Keratinocyte (primary cell): ENCODE results near the gene TCP10L. TPM values are rescaled to one million over a fixed set of nuclear protein-coding genes. Genes with fewer than 3 reads are reported as not detected.

Experiments used
- DNase-seq: peaks from one replicate; pipeline ENCODE4 v3.0.0-alpha.2; 2011; ENCODE audit warnings: low read depth, missing footprints, low spot score
- FAIRE-seq: peaks from 2 replicates; lab custom pipeline; 2011; peaks lifted over from hg19 to GRCh38; lab: Jason Lieb, UNC
- H2AFZ ChIP-seq: 2 replicates; pipeline ENCODE4 v1.6.0; 2012; ENCODE audit warnings: low read length, control low read depth, inconsistent platforms; ENCODE audit not compliant: control insufficient read depth
- H3K27ac ChIP-seq: 2 replicates; pipeline ENCODE4 v1.5.1; 2011; ENCODE audit warnings: low read length; ENCODE audit not compliant: control insufficient read depth, insufficient read depth
- H3K27me3 ChIP-seq: 3 replicates; pipeline ENCODE4 v1.6.0; 2011; ENCODE audit warnings: low read length; ENCODE audit not compliant: control insufficient read depth, insufficient read depth; ENCODE audit errors: extremely low read depth
- H3K36me3 ChIP-seq, 2 experiments: 2 replicates in 1 of 2; 3 replicates in 1 of 2; pipeline ENCODE4 v1.5.1; 2011; ENCODE audit warnings: low read length in 2 of 2, mild to moderate bottlenecking in 1 of 2; ENCODE audit not compliant: control insufficient read depth in 2 of 2, insufficient read depth in 2 of 2; ENCODE audit errors: extremely low read depth in 1 of 2
- H3K4me1 ChIP-seq: 3 replicates; pipeline ENCODE4 v1.5.1; 2011; ENCODE audit warnings: low read length; ENCODE audit not compliant: control insufficient read depth, insufficient read depth; ENCODE audit errors: extremely low read depth
- H3K4me2 ChIP-seq: 3 replicates; pipeline ENCODE4 v1.6.0; 2011; ENCODE audit warnings: low read depth, low read length; ENCODE audit not compliant: control insufficient read depth, insufficient read depth; ENCODE audit errors: extremely low read depth
- H3K4me3 ChIP-seq, 3 experiments: fragments of 200-600 bp in 1 of 3; sonication (generic) in 1 of 3; 2 replicates in 2 of 3; 3 replicates in 1 of 3; pipeline ENCODE4 v1.5.1; 2011 to 2016; ENCODE audit warnings: low read length in 3 of 3, mild to moderate bottlenecking in 3 of 3, control low read depth in 2 of 3, inconsistent platforms in 1 of 3, low read depth in 1 of 3, mixed read lengths in 1 of 3, mixed run types in 1 of 3, moderate library complexity in 1 of 3; ENCODE audit not compliant: control insufficient read depth in 2 of 3, insufficient read depth in 2 of 3; ENCODE audit errors: extremely low read depth in 1 of 3
- H3K79me2 ChIP-seq: 2 replicates; pipeline ENCODE4 v1.6.0; 2012; ENCODE audit warnings: low read length; ENCODE audit not compliant: control insufficient read depth, insufficient read depth
- H3K9ac ChIP-seq: 3 replicates; pipeline ENCODE4 v1.6.0; 2011; ENCODE audit warnings: low read length; ENCODE audit not compliant: control insufficient read depth, insufficient read depth; ENCODE audit errors: extremely low read depth
- H3K9me1 ChIP-seq: 3 replicates; pipeline ENCODE4 v1.6.0; 2011; ENCODE audit warnings: low read length; ENCODE audit not compliant: control insufficient read depth, insufficient read depth; ENCODE audit errors: extremely low read depth
- H3K9me3 ChIP-seq: 2 replicates; pipeline ENCODE4 v1.5.1; 2012; ENCODE audit warnings: low read depth, low read length; ENCODE audit not compliant: control insufficient read depth
- H4K20me1 ChIP-seq: 3 replicates; pipeline ENCODE4 v1.6.0; 2011; ENCODE audit warnings: low read length; ENCODE audit not compliant: control insufficient read depth, insufficient read depth; ENCODE audit errors: extremely low read depth
- EZH2 ChIP-seq: IDR thresholded peaks from one replicate; pipeline ENCODE4 v1.6.1; 2012; ENCODE audit warnings: inconsistent platforms, mild to moderate bottlenecking, low read length, moderate library complexity
- dilution Hi-C: fragments of 300-500 bp; cut with MboI; formaldehyde crosslinking; loops from one replicate; pipeline ENCODE4 v1.7.0; 2020; ENCODE audit warnings: low sequenced_read_pairs; ENCODE audit not compliant: extremely low pct_ligation_motif_present
- polyA plus RNA-seq, 5 experiments: library from polyadenylated mRNA; depleted of rRNA in 3 of 5; stranded (reverse) in 3 of 5; stranded (forward) in 1 of 5; unstranded in 1 of 5; fragments of >200 nt; gene quantifications; 1 replicate in 1 of 5; 2 replicates in 3 of 5; 3 replicates in 1 of 5; pipeline versions ENCODE4 v1.2.1 to v1.2.3, GENCODE V29; 2011 to 2012; ENCODE audit warnings: missing spikeins in 2 of 5, low read depth in 1 of 5, low replicate concordance in 1 of 5
- TF ChIP-seq, protein P1 (sequence below), 3 experiments: IDR thresholded peaks in 1 of 3; conservative IDR thresholded peaks in 1 of 3; optimal IDR thresholded peaks in 1 of 3; 2 replicates in 2 of 3; 3 replicates in 1 of 3; pipeline versions ENCODE3 to v1.5.1; 2011; ENCODE audit warnings: low read length in 3 of 3, mild to moderate bottlenecking in 3 of 3, moderate library complexity in 2 of 3, control low read depth in 1 of 3, inconsistent platforms in 1 of 3; ENCODE audit not compliant: insufficient read depth in 2 of 3; ENCODE audit errors: extremely low read depth in 1 of 3

Gene TCP10L
- polyA plus RNA-seq, 1 donor (not counting 4 experiments of a cell fraction or from before 2014, with no cell fraction given): 0.25 TPM

DNA sequence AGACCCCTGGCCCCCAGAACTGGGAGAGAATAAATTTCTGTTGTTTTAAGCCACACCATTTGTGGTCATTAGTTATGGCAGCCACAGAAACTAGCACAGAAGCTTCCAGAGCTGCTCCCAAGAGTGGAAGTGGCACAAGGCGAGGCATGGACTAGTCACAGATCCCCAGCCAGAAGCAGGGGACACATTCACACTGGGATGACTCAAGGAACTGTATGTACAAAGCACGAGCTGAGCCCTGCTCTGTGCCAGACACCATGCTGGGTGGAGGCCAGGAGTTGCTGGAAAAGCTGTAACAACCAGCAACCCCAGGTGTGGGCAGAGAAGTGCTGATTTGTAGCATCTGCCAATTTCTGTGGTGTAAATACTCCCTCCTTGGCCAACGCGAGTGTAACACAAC lies 55.6 kb downstream of the TCP10L start:
- DNase-seq: no peak
- Histone ChIP-seq H3K4me2 (no peak overlapping the region), H3K9ac (no peak overlapping the region), H3K9me3 (no peaks in the 10 kb centered on the region), H3K36me3 (no peaks in the 10 kb centered on the region), H3K79me2 (no peaks in the 10 kb centered on the region), H3K27me3 (no peaks in the 10 kb centered on the region), H4K20me1 (no peaks in the 10 kb centered on the region), H3K4me1 (peaks cover 7% of the 10 kb centered on the region), H3K9me1 (no peaks in the 10 kb centered on the region), H3K4me3 (no peak overlapping the region), H3K27ac (no peak overlapping the region), H2AFZ (no peak overlapping the region)
- dilution Hi-C loops: no loop called here
- FAIRE-seq: no peak
- no peak for TF ChIP-seq EZH2
- TF ChIP-seq, protein P1, sequence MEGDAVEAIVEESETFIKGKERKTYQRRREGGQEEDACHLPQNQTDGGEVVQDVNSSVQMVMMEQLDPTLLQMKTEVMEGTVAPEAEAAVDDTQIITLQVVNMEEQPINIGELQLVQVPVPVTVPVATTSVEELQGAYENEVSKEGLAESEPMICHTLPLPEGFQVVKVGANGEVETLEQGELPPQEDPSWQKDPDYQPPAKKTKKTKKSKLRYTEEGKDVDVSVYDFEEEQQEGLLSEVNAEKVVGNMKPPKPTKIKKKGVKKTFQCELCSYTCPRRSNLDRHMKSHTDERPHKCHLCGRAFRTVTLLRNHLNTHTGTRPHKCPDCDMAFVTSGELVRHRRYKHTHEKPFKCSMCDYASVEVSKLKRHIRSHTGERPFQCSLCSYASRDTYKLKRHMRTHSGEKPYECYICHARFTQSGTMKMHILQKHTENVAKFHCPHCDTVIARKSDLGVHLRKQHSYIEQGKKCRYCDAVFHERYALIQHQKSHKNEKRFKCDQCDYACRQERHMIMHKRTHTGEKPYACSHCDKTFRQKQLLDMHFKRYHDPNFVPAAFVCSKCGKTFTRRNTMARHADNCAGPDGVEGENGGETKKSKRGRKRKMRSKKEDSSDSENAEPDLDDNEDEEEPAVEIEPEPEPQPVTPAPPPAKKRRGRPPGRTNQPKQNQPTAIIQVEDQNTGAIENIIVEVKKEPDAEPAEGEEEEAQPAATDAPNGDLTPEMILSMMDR (optimal IDR thresholded peaks at IDR 0.05 in 1 of 3, IDR thresholded peaks at IDR 0.05 in 1 of 3, conservative IDR thresholded peaks at IDR 0.05 in 1 of 3; ENCODE audit: extremely low read depth in 1 of 3, insufficient read depth in 2 of 3, low read length in 3 of 3): no peak

DNA sequence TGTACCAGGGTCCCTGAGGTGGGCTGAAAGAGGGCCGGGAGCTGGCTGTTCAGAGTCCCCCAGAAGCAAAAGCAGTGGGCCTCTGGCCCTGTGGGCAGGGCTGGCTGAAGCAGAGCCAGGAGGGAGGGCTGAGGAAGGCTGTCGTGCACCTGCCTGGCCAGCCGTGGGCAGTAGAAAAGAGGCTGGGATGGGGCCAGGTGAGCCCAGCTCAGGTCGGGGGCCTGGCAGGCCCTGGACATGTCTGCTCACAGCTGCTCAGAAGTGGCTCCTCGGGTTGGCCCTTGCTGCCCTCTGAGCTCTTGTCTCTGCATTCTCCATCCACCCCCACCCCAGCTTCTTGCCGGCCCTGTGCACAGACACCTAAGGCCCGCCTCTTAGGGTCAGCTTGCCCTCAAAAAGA lies 60.0 kb downstream of the TCP10L start:
- no peak overlapping the region for H3K4me3 ChIP-seq
- dilution Hi-C loops: no loop called here
- TF ChIP-seq, protein P1 (optimal IDR thresholded peaks at IDR 0.05 in 1 of 3, IDR thresholded peaks at IDR 0.05 in 1 of 3, conservative IDR thresholded peaks at IDR 0.05 in 1 of 3; ENCODE audit: extremely low read depth in 1 of 3, insufficient read depth in 2 of 3, low read length in 3 of 3): no peak
- no peak for TF ChIP-seq EZH2

More for the DNA sequence above, 60.0 kb downstream of the TCP10L start:
- Histone ChIP-seq H3K4me1 (peaks cover 26% of the 10 kb centered on the region), H3K79me2 (no peaks in the 10 kb centered on the region), H2AFZ (no peak overlapping the region), H3K9me3 (no peaks in the 10 kb centered on the region), H4K20me1 (no peaks in the 10 kb centered on the region), H3K9me1 (no peaks in the 10 kb centered on the region), H3K27ac (no peak overlapping the region), H3K9ac (no peak overlapping the region), H3K4me2 (no peak overlapping the region), H3K36me3 (no peaks in the 10 kb centered on the region), H3K27me3 (no peaks in the 10 kb centered on the region)
- DNase-seq: no peak
- no peak for FAIRE-seq
